GM18907 (cell line): Measurements from ENCODE around the gene COL16A1.
"Not testable (repeated sequence)": the region's sequence is repeated elsewhere in the genome, so short reads cannot be mapped to it uniquely, and the experiment has no call there.

Experiments
- ATAC-seq: cut with Tn5 transposase; IDR thresholded peaks from one replicate; pipeline ENCODE4 v1.9.1; 2021; ENCODE audit warnings: mild to moderate bottlenecking, moderate library complexity; ENCODE audit not compliant: unreplicated experiment

Gene COL16A1

GRCh38 chr1:31707059-31707600 is 3.3 kb upstream of the COL16A1 start:
- not testable (repeated sequence) for ATAC-seq

GRCh38 chr1:31706384-31707058 is 2.7 kb upstream of the COL16A1 start:
- ATAC-seq: no peak

GRCh38 chr1:31705080-31705866 is 1.5 kb upstream of the COL16A1 start:
- ATAC-seq: no peak

GRCh38 chr1:31704271-31705079 is 658 bp upstream of the COL16A1 start:
- no peak for ATAC-seq

GRCh38 chr1:31702836-31703404 is 897 bp downstream of the COL16A1 start:
- ATAC-seq: no peak

- ATAC-seq: no peak
These were observed 2.6 kb downstream of the COL16A1 start for GRCh38 chr1:31701091-31701736.

- ATAC-seq: no peak
These were observed 3.2 kb downstream of the COL16A1 start for GRCh38 chr1:31700468-31701090.

GRCh38 chr1:31699341-31699891 is 4.4 kb downstream of the COL16A1 start:
- peak; percentile 38 for ATAC-seq

- no peak for ATAC-seq
These were observed 6.3 kb downstream of the COL16A1 start for GRCh38 chr1:31697369-31697984.

GRCh38 chr1:31696242-31696641 is 7.6 kb downstream of the COL16A1 start:
- ATAC-seq: no peak

GRCh38 chr1:31695327-31695726 is 8.5 kb downstream of the COL16A1 start:
- no peak for ATAC-seq

GRCh38 chr1:31694964-31695313 is 8.9 kb downstream of the COL16A1 start:
- no peak for ATAC-seq

GRCh38 chr1:31694069-31694963 is 9.5 kb downstream of the COL16A1 start:
- no peak for ATAC-seq

GRCh38 chr1:31693231-31693630 is 10.6 kb downstream of the COL16A1 start:
- ATAC-seq: no peak

- no peak for ATAC-seq
These were observed 11.9 kb downstream of the COL16A1 start for GRCh38 chr1:31691951-31692350.

- ATAC-seq: no peak
These were observed 12.4 kb downstream of the COL16A1 start for GRCh38 chr1:31691446-31691845.

- no peak for ATAC-seq
These were observed 12.9 kb downstream of the COL16A1 start for GRCh38 chr1:31690921-31691320.

- no peak for ATAC-seq
These were observed 14.0 kb downstream of the COL16A1 start for GRCh38 chr1:31689854-31690253.
